Neuronal stem cell (in vitro differentiated cells): ENCODE data around the gene PAK6.

Experiments
- DNase-seq: peaks from one replicate; pipeline ENCODE4 v3.0.0-alpha.2; 2013; ENCODE audit warnings: low spot score
- H2AFZ ChIP-seq: one replicate; pipeline ENCODE4 v1.6.1; 2013; ENCODE audit warnings: mild to moderate bottlenecking, low read length, inconsistent platforms
- H2AK5ac ChIP-seq: 2 replicates; pipeline ENCODE4 v1.6.1; 2013; ENCODE audit warnings: low read depth, mild to moderate bottlenecking, inconsistent platforms, low read length, moderate library complexity, mixed read lengths
- H2BK120ac ChIP-seq: 2 replicates; pipeline ENCODE4 v1.6.1; 2013; ENCODE audit warnings: low read depth, mild to moderate bottlenecking, inconsistent platforms, low read length, moderate library complexity, mixed read lengths
- H2BK12ac ChIP-seq: one replicate; pipeline ENCODE4 v1.6.1; 2013; ENCODE audit warnings: low read length, inconsistent platforms
- H2BK15ac ChIP-seq: 2 replicates; pipeline ENCODE4 v1.6.1; 2013; ENCODE audit warnings: mild to moderate bottlenecking, low read length, inconsistent platforms, mixed read lengths
- H2BK5ac ChIP-seq: one replicate; pipeline ENCODE4 v1.6.1; 2013; ENCODE audit warnings: inconsistent platforms, mild to moderate bottlenecking, low read length, moderate library complexity
- H3K14ac ChIP-seq: one replicate; pipeline ENCODE4 v1.6.1; 2013; ENCODE audit warnings: low read length, inconsistent platforms
- H3K18ac ChIP-seq: 2 replicates; pipeline ENCODE4 v1.6.1; 2013; ENCODE audit warnings: low read length, inconsistent platforms
- H3K23ac ChIP-seq: 2 replicates; pipeline ENCODE4 v1.6.1; 2013; ENCODE audit warnings: low read depth, mild to moderate bottlenecking, mixed read lengths, low read length, inconsistent platforms; ENCODE audit not compliant: poor library complexity
- H3K27ac ChIP-seq: replicated peaks from 3 replicates; pipeline ENCODE4 v1.5.1; 2013; ENCODE audit warnings: low read length, inconsistent platforms
- H3K27me3 ChIP-seq, 3 experiments: 2 replicates each; pipeline ENCODE4 v1.6.1; 2013; ENCODE audit warnings: low read length in 3 of 3, mild to moderate bottlenecking in 2 of 3, inconsistent platforms in 1 of 3, low read depth in 1 of 3, mixed read lengths in 1 of 3, moderate library complexity in 1 of 3; ENCODE audit not compliant: control insufficient read depth in 3 of 3, insufficient read depth in 3 of 3
- H3K36me3 ChIP-seq, 2 donors: replicated peaks in 1 of 2; 2 replicates each; pipeline ENCODE4 v1.6.1; 2013; ENCODE audit warnings: low read length in 2 of 2; ENCODE audit not compliant: control insufficient read depth in 2 of 2, insufficient read depth in 2 of 2
- H3K4ac ChIP-seq: 2 replicates; pipeline ENCODE4 v1.6.1; 2013; ENCODE audit warnings: inconsistent platforms, mild to moderate bottlenecking, low read length, moderate library complexity
- H3K4me1 ChIP-seq, 2 donors: 1 replicate in 1 of 2; 2 replicates in 1 of 2; pipeline ENCODE4 v1.6.1; 2013; ENCODE audit warnings: low read length in 2 of 2, low read depth in 1 of 2; ENCODE audit not compliant: control insufficient read depth in 2 of 2, insufficient read depth in 1 of 2
- H3K4me2 ChIP-seq: one replicate; pipeline ENCODE4 v1.6.1; 2013; ENCODE audit warnings: mild to moderate bottlenecking, low read length, inconsistent platforms; ENCODE audit not compliant: insufficient read depth, poor library complexity, severe bottlenecking
- H3K4me3 ChIP-seq, 2 donors: 2 replicates each; pipeline ENCODE4 v1.5.1; 2013; ENCODE audit warnings: low read length in 2 of 2, mild to moderate bottlenecking in 2 of 2, inconsistent platforms in 1 of 2, moderate library complexity in 1 of 2
- H3K79me1 ChIP-seq: one replicate; pipeline ENCODE4 v1.6.1; 2013; ENCODE audit warnings: low read depth, mild to moderate bottlenecking, inconsistent platforms, low read length, moderate library complexity
- H3K9ac ChIP-seq: one replicate; pipeline ENCODE4 v1.6.1; 2013; ENCODE audit warnings: mild to moderate bottlenecking, low read depth, low read length, inconsistent platforms; ENCODE audit not compliant: poor library complexity
- H3K9me3 ChIP-seq, 2 donors: replicated peaks in 1 of 2; 2 replicates each; pipeline versions ENCODE3 to v1.6.1; 2013; ENCODE audit warnings: low read length in 2 of 2, mild to moderate bottlenecking in 2 of 2, inconsistent platforms in 1 of 2, low read depth in 1 of 2, mixed read lengths in 1 of 2, moderate library complexity in 1 of 2; ENCODE audit not compliant: control insufficient read depth in 2 of 2, insufficient read depth in 1 of 2
- H4K8ac ChIP-seq: one replicate; pipeline ENCODE4 v1.6.1; 2013; ENCODE audit warnings: low read depth, mild to moderate bottlenecking, inconsistent platforms, low read length, moderate library complexity
- H4K91ac ChIP-seq: one replicate; pipeline ENCODE4 v1.6.1; 2013; ENCODE audit warnings: low read length, low read depth, mild to moderate bottlenecking, inconsistent platforms; ENCODE audit not compliant: poor library complexity
- WGBS, 2 donors: extraction: QIAGEN DNeasy Blood & Tissue Kit; methylation state at CpG; one replicate each; pipeline ENCODE4 v1.1.7; 2013; ENCODE audit warnings: missing lambda C conversion rate in 2 of 2, mixed read lengths in 1 of 2; ENCODE audit not compliant: insufficient read length in 2 of 2, insufficient replicate concordance in 1 of 2; ENCODE audit errors: extremely low coverage in 2 of 2; 5-methylcytosine and 5-hydroxymethylcytosine counted together

PAK6 gene

DNA sequence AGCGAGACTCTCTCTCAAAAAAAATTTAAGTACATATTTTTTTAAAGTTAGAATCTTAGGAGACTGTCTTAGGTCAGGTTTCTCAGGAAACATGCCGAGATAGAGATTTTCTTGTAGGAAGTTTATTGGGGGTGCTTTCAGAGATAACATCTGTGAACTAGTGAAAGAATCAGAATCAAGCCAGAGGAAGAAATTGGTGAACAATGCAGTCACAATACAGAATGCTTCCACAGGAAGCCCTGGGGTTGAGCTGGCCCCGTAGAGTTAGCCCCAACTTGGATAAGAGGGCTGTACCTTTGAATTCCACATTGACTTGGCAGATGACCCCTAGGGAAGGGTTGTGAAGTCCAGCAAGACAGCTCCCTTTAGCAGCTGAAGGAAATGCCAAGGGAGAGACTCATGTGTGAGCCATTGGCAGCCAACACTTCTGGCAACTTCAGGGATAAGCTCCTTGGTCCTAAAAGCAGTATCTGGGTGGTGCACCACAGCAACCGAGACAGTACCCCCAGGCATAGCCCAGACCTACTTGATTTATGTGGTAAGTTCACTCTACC is 75.9 kb downstream of the PAK6 start:
- no peak overlapping the region for H3K27ac ChIP-seq
- no peak overlapping the region for H2BK15ac ChIP-seq
- H3K4me2 ChIP-seq = no peak overlapping the region
- DNase-seq = no peak
- H2BK5ac ChIP-seq = no peak overlapping the region
- H3K27me3 ChIP-seq = peaks cover 0 to 7% (median 6%) of the 10 kb centered on the region in 3 experiments
- no peaks in the 10 kb centered on the region for H3K9me3 ChIP-seq
- no peak overlapping the region for H2BK12ac ChIP-seq
- H2AFZ ChIP-seq = no peak overlapping the region
- no peak overlapping the region for H4K8ac ChIP-seq
- no peak overlapping the region for H3K14ac ChIP-seq
- H3K18ac ChIP-seq = no peak overlapping the region
- H3K4me1 ChIP-seq = peaks cover 0 to 2% of the 10 kb centered on the region in 2 donors
- H3K36me3 ChIP-seq = no peaks in the 10 kb centered on the region
- WGBS, 2 donors = no CpG with 5 or more reads among the region's 4 CpGs
- no peak overlapping the region for H2BK120ac ChIP-seq
- H3K4ac ChIP-seq = no peak overlapping the region
- H2AK5ac ChIP-seq = no peak overlapping the region
- no peak overlapping the region for H4K91ac ChIP-seq
- no peak overlapping the region for H3K23ac ChIP-seq
- H3K79me1 ChIP-seq = no peaks in the 10 kb centered on the region
- no peak overlapping the region for H3K9ac ChIP-seq
- no peak overlapping the region for H3K4me3 ChIP-seq

DNA sequence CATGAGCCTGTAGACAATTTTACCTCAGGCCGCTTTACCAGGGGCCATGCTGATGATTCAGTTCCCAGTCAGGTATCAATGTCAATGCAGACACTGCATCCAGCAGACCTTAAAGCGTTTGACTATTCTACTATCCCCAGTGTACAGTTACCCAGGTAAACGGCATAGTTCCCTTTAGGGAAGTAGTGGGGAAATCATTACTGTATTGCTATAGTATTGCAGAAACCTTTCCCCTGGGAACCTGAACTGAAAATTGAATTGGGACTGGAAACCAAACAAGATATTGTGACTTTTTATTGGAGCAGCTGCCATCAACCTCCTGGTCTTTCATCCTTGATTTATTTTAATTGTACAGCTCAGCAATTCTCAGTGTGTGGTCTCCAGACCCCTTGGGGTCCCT is 78.1 kb downstream of the PAK6 start:
- Histone ChIP-seq H3K4ac (no peak overlapping the region), H3K27me3 (peaks cover 0 to 8% (median 5%) of the 10 kb centered on the region in 3 experiments), H3K4me1 (peaks cover 2 to 7% of the 10 kb centered on the region in 2 donors), H4K91ac (no peak overlapping the region), H3K27ac (no peak overlapping the region), H3K79me1 (no peaks in the 10 kb centered on the region), H2BK5ac (no peak overlapping the region), H2AK5ac (no peak overlapping the region), H3K14ac (no peak overlapping the region), H3K4me2 (no peak overlapping the region), H2BK120ac (no peak overlapping the region), H2BK12ac (no peak overlapping the region), H3K4me3 (no peak overlapping the region), H3K36me3 (no peaks in the 10 kb centered on the region), H3K23ac (no peak overlapping the region), H2BK15ac (no peak overlapping the region), H2AFZ (no peak overlapping the region), H3K9ac (no peak overlapping the region), H3K18ac (no peak overlapping the region), H4K8ac (no peak overlapping the region), H3K9me3 (no peaks in the 10 kb centered on the region)
- no peak for DNase-seq
- WGBS, 2 donors = no CpG with 5 or more reads among the region's 3 CpGs

DNA sequence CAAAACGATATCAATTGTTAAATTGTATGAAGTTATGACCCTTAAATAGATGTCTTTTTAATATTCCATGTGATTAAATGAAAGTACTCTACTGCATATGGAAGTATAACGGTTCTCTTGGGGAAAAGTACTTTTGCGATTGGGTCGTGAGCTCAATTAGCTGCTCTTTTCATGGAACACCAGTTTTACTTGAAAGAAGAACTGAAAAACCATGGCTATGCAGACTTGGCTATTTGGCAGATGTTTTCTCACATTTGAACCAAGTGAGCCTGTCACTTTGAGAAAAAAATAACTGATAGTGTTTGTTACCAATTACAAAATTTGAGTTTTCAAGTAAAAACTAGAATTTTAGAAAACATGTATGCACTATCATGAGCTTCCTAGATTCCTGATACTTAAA is 78.7 kb downstream of the PAK6 start:
- no peak overlapping the region for H2BK5ac ChIP-seq
- H2AFZ ChIP-seq = no peak overlapping the region
- no peak for DNase-seq
- no peak overlapping the region for H3K14ac ChIP-seq
- H3K27ac ChIP-seq = no peak overlapping the region
- H3K18ac ChIP-seq = no peak overlapping the region
- no peak overlapping the region for H3K9ac ChIP-seq
- H3K4me2 ChIP-seq = no peak overlapping the region
- no peak overlapping the region for H2BK15ac ChIP-seq
- no peak overlapping the region for H3K23ac ChIP-seq
- H3K4me1 ChIP-seq = peaks cover 3 to 13% of the 10 kb centered on the region in 2 donors
- H3K4me3 ChIP-seq = no peak overlapping the region
- H3K79me1 ChIP-seq = no peaks in the 10 kb centered on the region
- no peak overlapping the region for H2BK120ac ChIP-seq
- no peak overlapping the region for H3K4ac ChIP-seq
- no peaks in the 10 kb centered on the region for H3K36me3 ChIP-seq
- H2AK5ac ChIP-seq = no peak overlapping the region
- no peak overlapping the region for H2BK12ac ChIP-seq
- H3K27me3 ChIP-seq = peaks cover 2 to 10% (median 9%) of the 10 kb centered on the region in 3 experiments
- H4K8ac ChIP-seq = no peak overlapping the region
- no peaks in the 10 kb centered on the region for H3K9me3 ChIP-seq
- H4K91ac ChIP-seq = no peak overlapping the region
- no CpG with 5 or more reads among the region's 4 CpGs for WGBS, 2 donors

DNA sequence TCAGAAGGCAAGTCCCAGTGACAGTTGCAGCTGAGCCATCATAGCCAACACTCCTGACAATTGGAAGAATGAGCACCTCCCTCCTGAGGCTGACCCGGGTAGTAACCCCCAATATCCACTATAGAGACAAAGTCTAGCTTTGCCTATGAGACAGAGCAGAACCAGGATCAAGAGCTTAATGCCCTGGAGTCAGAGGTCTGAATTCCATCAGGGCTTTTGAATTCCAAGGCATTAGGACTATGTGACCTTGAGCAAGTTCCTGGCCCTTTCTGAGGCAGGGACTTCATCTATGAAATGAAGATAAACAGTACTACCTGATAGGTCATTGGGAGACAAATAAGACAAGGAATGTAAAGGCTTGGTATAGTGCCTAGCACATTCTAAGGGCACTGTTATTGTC is 81.5 kb downstream of the PAK6 start:
- Histone ChIP-seq H4K8ac (no peak overlapping the region), H3K4me3 (no peak overlapping the region), H3K79me1 (no peaks in the 10 kb centered on the region), H4K91ac (no peak overlapping the region), H2AFZ (no peak overlapping the region), H3K14ac (no peak overlapping the region), H3K4ac (no peak overlapping the region), H3K36me3 (no peaks in the 10 kb centered on the region), H3K27ac (no peak overlapping the region), H3K9me3 (no peaks in the 10 kb centered on the region), H3K23ac (no peak overlapping the region), H3K27me3 (peaks cover 4 to 20% (median 7%) of the 10 kb centered on the region in 3 experiments), H2AK5ac (no peak overlapping the region), H3K18ac (no peak overlapping the region), H3K4me2 (no peak overlapping the region), H2BK120ac (no peak overlapping the region), H3K9ac (no peak overlapping the region), H2BK15ac (no peak overlapping the region), H3K4me1 (peaks cover 8 to 28% of the 10 kb centered on the region in 2 donors), H2BK5ac (no peak overlapping the region), H2BK12ac (no peak overlapping the region)
- DNase-seq = no peak
- no CpG with 5 or more reads among the region's 1 CpG for WGBS, 2 donors
